Small intestine (tissue), 7 donors: ENCODE data around the gene KCNH4. TPM values are rescaled to one million over a fixed set of nuclear protein-coding genes. Genes with fewer than 3 reads are reported as not detected.
"Not testable (repeated sequence)": the region's sequence is repeated elsewhere in the genome, so short reads cannot be mapped to it uniquely, and the experiment has no call there.

Experiments used
- DNase-seq, 2 donors: peaks; one replicate each; pipeline versions ENCODE4 v3.0.0 to v3.0.0-alpha.2; 2013
- FAIRE-seq: peaks from 2 replicates; lab custom pipeline; 2012; peaks lifted over from hg19 to GRCh38; lab: Jason Lieb, UNC
- H3K27ac ChIP-seq, 3 donors: one replicate each; pipeline ENCODE4 v1.5.1; 2013; ENCODE audit warnings: low read length in 2 of 3, mild to moderate bottlenecking in 2 of 3, control low read depth in 1 of 3, inconsistent platforms in 1 of 3, low read depth in 1 of 3, moderate library complexity in 1 of 3
- H3K27me3 ChIP-seq, 3 donors: one replicate each; pipeline ENCODE4 v1.6.1; 2013; ENCODE audit warnings: low read length in 3 of 3, inconsistent platforms in 1 of 3; ENCODE audit not compliant: control insufficient read depth in 3 of 3, insufficient read depth in 3 of 3
- H3K36me3 ChIP-seq, 3 donors: one replicate each; pipeline ENCODE4 v1.6.1; 2013; ENCODE audit warnings: low read length in 3 of 3, inconsistent platforms in 1 of 3, low read depth in 1 of 3, mild to moderate bottlenecking in 1 of 3, moderate library complexity in 1 of 3; ENCODE audit not compliant: control insufficient read depth in 3 of 3, insufficient read depth in 2 of 3
- H3K4me1 ChIP-seq, 3 donors: one replicate each; pipeline ENCODE4 v1.6.1; 2013; ENCODE audit warnings: low read length in 2 of 3, inconsistent platforms in 1 of 3, low read depth in 1 of 3, mild to moderate bottlenecking in 1 of 3, moderate library complexity in 1 of 3; ENCODE audit not compliant: control insufficient read depth in 3 of 3, insufficient read depth in 2 of 3
- H3K4me3 ChIP-seq, 3 donors: one replicate each; pipeline ENCODE4 v1.5.1; 2013; ENCODE audit warnings: low read length in 3 of 3, control low read depth in 1 of 3, inconsistent platforms in 1 of 3, low read depth in 1 of 3, mild to moderate bottlenecking in 1 of 3, moderate library complexity in 1 of 3
- H3K9me3 ChIP-seq, 2 donors: one replicate each; pipeline ENCODE4 v1.6.1; 2013; ENCODE audit warnings: low read depth in 1 of 2, low read length in 1 of 2; ENCODE audit not compliant: control insufficient read depth in 2 of 2, insufficient read depth in 1 of 2
- WGBS, 3 donors: extraction: QIAGEN DNeasy Blood & Tissue Kit; methylation state at CpG; one replicate each; pipeline ENCODE4 v1.1.7; 2013; 5-methylcytosine and 5-hydroxymethylcytosine counted together
- polyA plus RNA-seq, 4 donors: library from polyadenylated mRNA; stranded (reverse) in 3 of 4; unstranded in 1 of 4; fragments of 200-250 nt in 3 of 4; fragments of 120-200 nt in 1 of 4; gene quantifications; one replicate each; pipeline versions ENCODE4 v1.2.1 to v1.2.3, GENCODE V29; 2013
- donor health status: healthy with polysubstance abuse.
- donor health status: control.
- donor health status: control.
- donor health status: Bipolar disorder and iron deficiency.
- donor health status: healthy.

KCNH4 gene
- polyA plus RNA-seq, 4 donors: 0.18 to 0.22 TPM; not detected in 2

DNA sequence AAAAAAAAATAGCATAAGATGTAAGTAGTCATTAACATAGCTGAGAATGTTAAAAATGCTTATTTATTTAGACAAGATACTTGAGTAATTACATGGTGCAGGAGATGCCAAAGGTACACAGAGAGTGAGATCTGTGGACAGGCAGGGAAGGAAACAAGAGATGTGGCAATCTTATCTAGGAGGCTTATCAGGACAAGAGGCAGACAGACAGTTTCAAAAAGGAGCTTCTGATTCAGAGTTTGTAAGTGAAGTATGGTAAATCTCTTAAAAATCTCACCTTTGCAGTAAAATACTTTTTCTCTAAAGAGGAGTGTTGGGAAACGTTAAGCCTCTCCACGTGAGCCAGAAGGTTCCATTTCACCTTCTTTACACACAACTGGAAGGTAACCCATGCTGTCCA is 33.2 kb upstream of the KCNH4 start:
- H3K9me3 ChIP-seq: no peaks in the 10 kb centered on the region
- H3K27ac ChIP-seq: no peak overlapping the region
- peaks cover 5 to 76% (median 16%) of the 10 kb centered on the region in 3 donors for H3K36me3 ChIP-seq
- DNase-seq: no peak
- FAIRE-seq: no peak
- 81 to 88% (median 83%) methylated on average over 2 of the region's 2 CpGs for WGBS, 3 donors
- no peaks in the 10 kb centered on the region for H3K4me1 ChIP-seq
- H3K4me3 ChIP-seq: no peak overlapping the region
- H3K27me3 ChIP-seq: no peaks in the 10 kb centered on the region

DNA sequence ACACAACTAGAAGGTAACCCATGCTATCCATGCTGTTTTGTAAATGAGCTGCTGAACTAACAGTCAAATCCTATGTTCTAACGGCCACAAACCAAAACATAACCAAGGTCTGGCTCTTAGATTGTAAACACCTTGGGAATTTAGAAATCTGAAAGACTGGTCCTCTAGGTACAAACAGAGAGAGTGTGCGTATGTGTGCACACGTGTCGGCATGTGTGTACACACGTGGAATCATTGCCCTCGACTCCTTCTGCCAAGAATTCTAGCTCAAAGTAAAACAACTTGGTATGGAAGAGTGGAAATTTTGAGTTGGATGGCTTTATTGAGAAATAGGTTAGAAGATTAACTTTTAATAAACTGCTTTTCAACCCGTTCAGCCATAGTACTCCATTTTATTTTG is 31.4 kb upstream of the KCNH4 start:
- Histone ChIP-seq H3K9me3 (no peaks in the 10 kb centered on the region), H3K36me3 (peaks cover 2 to 74% (median 9%) of the 10 kb centered on the region in 3 donors), H3K4me3 (no peak overlapping the region), H3K27ac (peak overlapping the region in 1 of 3 donors; percentile 73), H3K27me3 (no peaks in the 10 kb centered on the region), H3K4me1 (no peaks in the 10 kb centered on the region)
- no peak for FAIRE-seq
- 79 to 85% (median 80%) methylated on average over 7 of the region's 7 CpGs for WGBS, 3 donors
- DNase-seq: no peak

DNA sequence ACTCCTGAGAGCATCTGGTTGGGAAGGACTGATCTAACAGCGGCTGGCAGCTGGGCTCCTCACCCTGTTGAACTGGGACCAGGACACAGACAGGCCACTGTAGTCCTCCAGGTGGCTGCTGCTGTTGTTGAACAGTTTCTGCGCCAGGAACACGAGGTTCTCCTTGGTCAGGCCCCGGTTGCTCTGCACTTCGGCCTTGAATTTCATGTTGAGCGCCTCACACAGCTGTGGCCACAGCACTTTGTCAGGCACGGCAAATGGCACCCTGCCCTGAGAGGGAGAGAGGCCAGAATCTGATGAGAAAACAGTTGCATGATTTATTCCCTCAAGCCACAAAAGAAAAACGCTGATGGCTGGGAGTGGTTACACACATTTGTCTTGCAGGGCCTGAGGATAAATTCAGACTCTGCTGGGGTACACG is 31.0 kb upstream of the KCNH4 start:
- not testable (repeated sequence) for FAIRE-seq, H3K9me3 ChIP-seq, H3K4me1 ChIP-seq, H3K27me3 ChIP-seq, DNase-seq, H3K4me3 ChIP-seq
- H3K27ac ChIP-seq: peak overlapping the region in 1 of 3 donors; percentile 73
- H3K36me3 ChIP-seq: peaks cover 2 to 71% (median 6%) of the 10 kb centered on the region in 3 donors
- WGBS, 3 donors: 63 to 78% (median 67%) methylated on average over 7 to 9 of the region's 9 CpGs

DNA sequence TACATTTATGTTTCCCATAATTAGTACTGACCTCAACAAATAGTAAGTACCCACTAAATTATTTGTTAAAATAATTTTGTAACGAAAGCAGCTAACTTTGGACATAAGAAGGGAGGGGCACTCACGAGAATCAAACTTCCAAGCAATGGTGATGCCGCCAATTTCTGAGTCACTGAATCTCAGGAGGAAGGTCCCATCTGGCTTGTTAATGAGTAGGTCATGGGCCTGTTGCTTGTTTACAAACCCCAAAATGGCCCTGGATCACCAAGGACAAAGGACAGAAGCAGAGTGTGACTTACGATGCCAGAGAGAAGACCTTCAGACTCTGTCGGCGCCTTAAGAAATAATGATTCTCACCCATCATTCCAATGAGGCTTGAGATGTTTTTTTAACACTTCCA is 29.1 kb upstream of the KCNH4 start:
- WGBS, 3 donors: 91 to 95% (median 93%) methylated on average over 6 of the region's 6 CpGs
- Histone ChIP-seq H3K9me3 (no peaks in the 10 kb centered on the region), H3K27me3 (no peaks in the 10 kb centered on the region), H3K4me3 (no peak overlapping the region), H3K4me1 (no peaks in the 10 kb centered on the region), H3K27ac (no peak overlapping the region), H3K36me3 (peaks cover 2 to 74% (median 6%) of the 10 kb centered on the region in 3 donors)
- FAIRE-seq (no peak), DNase-seq (no peak)

DNA sequence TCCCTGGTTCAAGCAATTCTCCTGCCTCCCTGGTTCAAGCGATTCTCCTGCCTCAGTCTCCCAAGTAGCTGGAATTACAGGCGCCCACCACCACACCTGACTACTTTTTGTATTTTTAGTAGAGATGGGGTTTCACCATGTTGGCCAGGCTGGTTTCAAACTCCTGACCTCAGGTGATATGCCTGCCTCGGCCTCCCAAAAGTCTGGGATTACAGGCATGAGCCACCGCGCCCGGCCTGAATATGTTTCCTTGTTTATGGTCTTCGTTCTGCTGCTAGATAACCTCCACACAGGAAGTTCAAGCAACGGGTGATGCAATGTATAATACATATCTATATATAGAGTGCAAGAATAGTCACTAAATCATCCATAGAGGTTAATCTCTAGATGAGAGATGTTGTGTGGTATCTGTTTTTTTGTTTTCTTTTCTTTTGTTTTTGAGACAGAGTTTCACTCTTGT is 25.2 kb upstream of the KCNH4 start:
- not testable (repeated sequence) for FAIRE-seq, H3K9me3 ChIP-seq, H3K4me3 ChIP-seq, DNase-seq, H3K4me1 ChIP-seq, H3K27ac ChIP-seq, H3K27me3 ChIP-seq
- peaks cover 2 to 78% (median 6%) of the 10 kb centered on the region in 3 donors for H3K36me3 ChIP-seq
- WGBS, 3 donors: 74 to 88% (median 79%) methylated on average over 8 of the region's 8 CpGs

DNA sequence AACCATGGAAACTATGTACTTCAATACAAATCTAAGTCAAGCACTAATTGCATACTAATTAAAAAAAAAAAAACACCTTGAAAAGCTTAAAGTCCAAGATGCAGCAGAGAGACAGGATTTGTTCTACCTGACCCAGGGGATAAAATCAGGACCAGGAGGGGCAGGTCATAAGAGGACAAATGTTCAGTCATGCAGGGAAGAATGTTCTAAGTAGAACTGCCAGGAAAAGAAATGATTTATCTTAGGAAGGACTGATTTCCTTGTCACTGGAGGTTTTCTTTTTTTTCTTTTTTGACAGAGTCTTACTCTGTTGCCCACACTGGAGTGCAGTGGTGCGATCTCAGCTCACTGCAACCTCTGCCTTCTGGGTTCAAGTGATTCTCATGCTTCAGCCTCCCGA is 22.4 kb upstream of the KCNH4 start:
- no peaks in the 10 kb centered on the region for H3K27me3 ChIP-seq
- WGBS, 3 donors: 95 to 100% (median 96%) methylated on average over 2 of the region's 2 CpGs

DNA sequence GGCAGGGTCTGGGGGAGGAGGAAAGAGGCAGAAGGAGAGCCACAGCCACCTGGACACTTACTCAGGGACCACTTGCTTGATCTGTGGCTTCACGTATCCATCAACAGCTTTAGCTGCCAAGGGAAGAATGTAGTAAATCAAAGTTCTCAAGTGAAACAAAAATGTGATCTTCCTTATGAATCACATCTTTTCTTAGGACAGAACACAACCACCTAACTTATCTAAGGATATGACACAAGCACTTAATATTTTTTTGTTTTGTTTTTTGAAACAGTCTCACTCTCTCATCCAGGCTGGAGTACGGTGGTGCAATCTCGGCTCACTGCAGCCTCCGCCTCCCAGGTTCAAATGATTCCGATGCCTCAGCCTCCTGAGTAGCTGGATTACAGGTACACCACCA is 21.8 kb upstream of the KCNH4 start:
- WGBS, 3 donors: 95 to 97% (median 97%) methylated on average over 5 of the region's 5 CpGs
- FAIRE-seq: no peak
- Histone ChIP-seq H3K9me3 (no peaks in the 10 kb centered on the region), H3K4me1 (peaks cover 0 to 20% (median 0%) of the 10 kb centered on the region in 3 donors), H3K36me3 (peaks cover 0 to 70% (median 6%) of the 10 kb centered on the region in 3 donors), H3K4me3 (no peak overlapping the region), H3K27ac (no peak overlapping the region), H3K27me3 (no peaks in the 10 kb centered on the region)
- DNase-seq: no peak

More for the DNA sequence above, 22.4 kb upstream of the KCNH4 start:
- Histone ChIP-seq H3K36me3 (peaks cover 0 to 76% (median 6%) of the 10 kb centered on the region in 3 donors), H3K9me3 (no peaks in the 10 kb centered on the region), H3K27ac (no peak overlapping the region), H3K4me1 (peaks cover 0 to 20% (median 0%) of the 10 kb centered on the region in 3 donors), H3K4me3 (no peak overlapping the region)
- DNase-seq: peak in 1 of 2 donors; percentile 18
- FAIRE-seq: no peak

DNA sequence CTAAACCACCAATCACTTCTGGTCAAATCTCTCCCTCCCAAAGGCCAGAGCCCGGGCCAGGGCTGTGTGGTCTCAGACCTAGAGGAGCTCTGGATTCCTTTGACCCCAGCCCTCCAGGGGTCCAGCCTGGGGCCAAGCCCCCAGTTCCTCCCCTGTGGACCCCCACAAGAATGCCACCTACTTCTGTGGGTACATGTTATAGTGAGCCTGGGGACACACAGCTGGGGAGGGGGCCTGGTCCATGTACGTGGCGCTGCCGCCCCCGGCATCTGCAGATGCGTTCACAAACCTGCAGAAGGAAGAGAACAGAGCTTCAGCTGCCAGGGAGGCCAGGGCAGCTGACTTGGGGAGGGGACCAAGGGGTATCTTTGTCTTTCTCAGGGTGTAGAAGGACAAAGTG is 21.2 kb upstream of the KCNH4 start:
- whole genome bisulfite sequencing, 3 donors: 95 to 98% (median 97%) methylated on average over 6 of the region's 6 CpGs
- no peak for FAIRE-seq
- peaks cover 0 to 70% (median 6%) of the 10 kb centered on the region in 3 donors for H3K36me3 ChIP-seq

DNA sequence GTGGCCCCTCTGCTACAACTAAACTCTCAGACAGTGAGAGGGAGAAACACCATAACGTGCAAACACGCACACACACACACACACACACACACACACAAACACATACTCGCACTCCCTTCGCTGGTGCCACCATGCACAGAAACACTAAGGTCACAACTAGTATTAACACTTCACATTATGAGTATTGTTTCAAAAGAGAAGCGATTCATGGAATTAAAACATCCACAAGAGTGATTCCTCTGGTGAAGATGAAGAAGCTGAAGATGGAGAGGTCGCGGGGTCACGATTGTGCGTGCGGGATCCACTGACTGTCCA is 20.5 kb upstream of the KCNH4 start:
- Histone ChIP-seq H3K4me1 (peaks cover 0 to 20% (median 0%) of the 10 kb centered on the region in 3 donors), H3K9me3 (no peaks in the 10 kb centered on the region), H3K36me3 (peaks cover 0 to 64% (median 6%) of the 10 kb centered on the region in 3 donors), H3K27ac (peak overlapping the region in 1 of 3 donors; percentile 60), H3K27me3 (no peaks in the 10 kb centered on the region), H3K4me3 (no peak overlapping the region)
- DNase-seq (no peak), FAIRE-seq (no peak)
- 75 to 86% (median 79%) methylated on average over 10 of the region's 10 CpGs for WGBS, 3 donors

More for the DNA sequence above, 21.2 kb upstream of the KCNH4 start:
- Histone ChIP-seq H3K27ac (no peak overlapping the region), H3K4me3 (no peak overlapping the region), H3K27me3 (no peaks in the 10 kb centered on the region), H3K9me3 (no peaks in the 10 kb centered on the region), H3K4me1 (peaks cover 0 to 20% (median 0%) of the 10 kb centered on the region in 3 donors)
- no peak for DNase-seq
